Hepatocyte (in vitro differentiated cells): ENCODE results near the gene MED6. TPM values are rescaled to one million over a fixed set of nuclear protein-coding genes. Genes with fewer than 3 reads are reported as not detected.
A peak's percentile ranks its signal among the peaks of the same experiment; 100 is the strongest.

Source experiments
- DNase-seq: peaks from one replicate; pipeline ENCODE4 v3.0.0-alpha.2; 2016; ENCODE audit warnings: low spot score
- H2AFZ ChIP-seq: fragments of 200-600 bp; sonication (generic); 2 replicates; pipeline ENCODE4 v1.6.0; 2016; ENCODE audit warnings: antibody characterized with exemption, mild to moderate bottlenecking
- H3K27ac ChIP-seq: fragments of 200-600 bp; sonication (generic); 2 replicates; pipeline ENCODE4 v1.5.1; 2016; ENCODE audit warnings: mild to moderate bottlenecking
- H3K27me3 ChIP-seq: fragments of 200-600 bp; sonication (generic); 2 replicates; pipeline ENCODE4 v1.6.1; 2016
- H3K36me3 ChIP-seq: fragments of 200-600 bp; sonication (generic); replicated peaks from 2 replicates; pipeline ENCODE4 v1.5.1; 2016; ENCODE audit warnings: low read depth; ENCODE audit not compliant: insufficient read depth
- H3K4me1 ChIP-seq: fragments of 200-600 bp; sonication (generic); 2 replicates; pipeline ENCODE4 v1.5.1; 2016; ENCODE audit warnings: mild to moderate bottlenecking, moderate library complexity; ENCODE audit not compliant: insufficient read depth
- H3K4me2 ChIP-seq: fragments of 200-600 bp; sonication (generic); 2 replicates; pipeline ENCODE4 v1.6.0; 2016
- H3K4me3 ChIP-seq: fragments of 200-600 bp; sonication (generic); 2 replicates; pipeline ENCODE4 v1.5.1; 2016; ENCODE audit warnings: mild to moderate bottlenecking
- H3K79me2 ChIP-seq: fragments of 200-600 bp; sonication (generic); 2 replicates; pipeline ENCODE4 v1.6.0; 2017; ENCODE audit warnings: mild to moderate bottlenecking
- H3K9me2 ChIP-seq: fragments of 200-600 bp; sonication (generic); replicated peaks from 2 replicates; pipeline ENCODE4 v1.6.0; 2017; ENCODE audit warnings: mild to moderate bottlenecking; ENCODE audit not compliant: insufficient read depth
- H3K9me3 ChIP-seq: fragments of 200-600 bp; sonication (generic); 2 replicates; pipeline ENCODE4 v1.5.1; 2016; ENCODE audit warnings: low read depth, mild to moderate bottlenecking
- H4K20me1 ChIP-seq: fragments of 200-600 bp; sonication (generic); 2 replicates; pipeline ENCODE4 v1.6.0; 2016; ENCODE audit warnings: mild to moderate bottlenecking; ENCODE audit not compliant: insufficient read depth, poor library complexity, severe bottlenecking
- CTCF ChIP-seq: fragments of 200-600 bp; sonication (generic); IDR thresholded peaks from 2 replicates; pipeline ENCODE4 v1.5.1; 2016; ENCODE audit warnings: antibody characterized with exemption, mild to moderate bottlenecking; ENCODE audit not compliant: poor library complexity
- EZH2 ChIP-seq: fragments of 200-600 bp; sonication (generic); IDR thresholded peaks from 2 replicates; pipeline ENCODE4 v1.6.1; 2016; ENCODE audit warnings: antibody characterized with exemption, mild to moderate bottlenecking, borderline replicate concordance
- EZH2phosphoT487 ChIP-seq: fragments of 200-600 bp; sonication (generic); IDR thresholded peaks from one replicate; pipeline ENCODE4 v1.6.1; 2018; ENCODE audit warnings: antibody characterized with exemption, mild to moderate bottlenecking, low read depth, moderate library complexity; ENCODE audit not compliant: unreplicated experiment, severe bottlenecking
- WGBS: methylation state at CpG from one replicate; pipeline ENCODE4 v1.1.6; 2016; ENCODE audit warnings: low lambda C conversion rate; ENCODE audit errors: missing lambda C conversion rate; 5-methylcytosine and 5-hydroxymethylcytosine counted together
- polyA plus RNA-seq: library from polyadenylated mRNA; unstranded; fragments of >200 nt; fragmentation: Nextera tagmentation; extraction: Ambion mirVana; gene quantifications from 2 replicates; pipeline ENCODE4 v1.2.1, GENCODE V29; 2016
- total RNA-seq: library from RNA; depleted of rRNA; stranded (reverse); fragments of >200 nt; gene quantifications from 2 replicates; pipeline ENCODE4 v1.2.3, GENCODE V29; 2014

MED6 gene
- total and polyA plus RNA-seq, 2 experiments from 2014 or later: 41.1 to 44.3 TPM

- Histone ChIP-seq H3K4me2 (no peak overlapping the region), H3K27ac (no peak overlapping the region), H3K4me1 (peaks cover 4% of the 10 kb centered on the region), H3K79me2 (peaks cover 6% of the 10 kb centered on the region), H3K9me3 (no peaks in the 10 kb centered on the region), H3K4me3 (no peak overlapping the region), H3K27me3 (peaks cover 31% of the 10 kb centered on the region), H3K9me2 (no peaks in the 10 kb centered on the region), H2AFZ (no peak overlapping the region), H3K36me3 (no peaks in the 10 kb centered on the region), H4K20me1 (no peaks in the 10 kb centered on the region)
- WGBS: 70% methylated on average over 2 of the region's 2 CpGs
- no peak for DNase-seq
- TF ChIP-seq EZH2phosphoT487 (no peak), CTCF (no peak), EZH2 (no peak)
Measured at GRCh38 chr14:70638416-70638815, 38.0 kb upstream of the MED6 start.

- no peaks in the 10 kb centered on the region for H3K9me2 ChIP-seq
- DNase-seq: peak; percentile 11
- no peaks in the 10 kb centered on the region for H3K4me1 ChIP-seq
- TF ChIP-seq EZH2 (no peak), CTCF (no peak), EZH2phosphoT487 (no peak)
- no peaks in the 10 kb centered on the region for H4K20me1 ChIP-seq
- no peaks in the 10 kb centered on the region for H3K36me3 ChIP-seq
- no peak overlapping the region for H3K4me3 ChIP-seq
- peaks cover 19% of the 10 kb centered on the region for H3K27me3 ChIP-seq
- H3K79me2 ChIP-seq: no peaks in the 10 kb centered on the region
- no peak overlapping the region for H2AFZ ChIP-seq
- H3K9me3 ChIP-seq: no peaks in the 10 kb centered on the region
- WGBS: 87% methylated on average over 6 of the region's 6 CpGs
- H3K4me2 ChIP-seq: no peak overlapping the region
- peak overlapping the region; percentile 87 for H3K27ac ChIP-seq
Measured at GRCh38 chr14:70635971-70636595, 35.6 kb upstream of the MED6 start.

- TF ChIP-seq EZH2 (no peak), CTCF (no peak), EZH2phosphoT487 (no peak)
- H3K4me3 ChIP-seq: no peak overlapping the region
- H3K79me2 ChIP-seq: no peaks in the 10 kb centered on the region
- H3K36me3 ChIP-seq: no peaks in the 10 kb centered on the region
- H3K27ac ChIP-seq: no peak overlapping the region
- H3K27me3 ChIP-seq: no peaks in the 10 kb centered on the region
- 89% methylated on average over 3 of the region's 3 CpGs for WGBS
- H3K9me3 ChIP-seq: peaks cover 11% of the 10 kb centered on the region
- H3K4me2 ChIP-seq: no peak overlapping the region
- DNase-seq: no peak
- H2AFZ ChIP-seq: no peak overlapping the region
- no peaks in the 10 kb centered on the region for H3K4me1 ChIP-seq
- no peaks in the 10 kb centered on the region for H4K20me1 ChIP-seq
- no peaks in the 10 kb centered on the region for H3K9me2 ChIP-seq
Measured at GRCh38 chr14:70631948-70632347, 31.5 kb upstream of the MED6 start.
